MCF 10A (cell line): ENCODE data around the gene INO80B. TPM values are rescaled to one million over a fixed set of nuclear protein-coding genes. Genes with fewer than 3 reads are reported as not detected.

Source experiments
- BruUV-seq: library from RNA; stranded (reverse); fragments of 400-500 nt; replicated peaks from 2 replicates; lab custom pipeline; 2021; lab: Mats Ljungman, UMichigan
- CTCF ChIA-PET: fragments of 300-600 bp; sonication (Branson Sonifier 250); formaldehyde crosslinking; extraction: SDS; loops from one replicate; lab custom pipeline; 2021; ENCODE audit warnings: antibody characterized with exemption, inconsistent platforms; lab: Yijun Ruan, JAX
- POLR2A ChIA-PET: fragments of 300-600, 350-650 bp; sonication (Branson Sonifier 250); formaldehyde crosslinking; extraction: SDS; loops from one replicate; lab custom pipeline; 2020; ENCODE audit warnings: antibody characterized with exemption, inconsistent platforms; lab: Yijun Ruan, JAX
- DNase-seq: peaks from one replicate; pipeline ENCODE4 v3.0.0-alpha.2; 2018; ENCODE audit not compliant: unreplicated experiment
- H3K27ac Mint-ChIP-seq: one replicate; pipeline ENCODE4 v1.8.0; 2022; ENCODE audit warnings: mild to moderate bottlenecking, low read depth, mixed read lengths; ENCODE audit not compliant: unreplicated experiment
- H3K27me3 Mint-ChIP-seq: one replicate; pipeline ENCODE4 v1.8.0; 2022; ENCODE audit warnings: mixed read lengths; ENCODE audit not compliant: insufficient read depth, unreplicated experiment
- H3K36me3 Mint-ChIP-seq: one replicate; pipeline ENCODE4 v1.8.0; 2022; ENCODE audit warnings: mild to moderate bottlenecking, moderate library complexity, mixed read lengths; ENCODE audit not compliant: insufficient read depth, unreplicated experiment
- H3K4me1 Mint-ChIP-seq: one replicate; pipeline ENCODE4 v1.8.0; 2022; ENCODE audit warnings: mixed read lengths; ENCODE audit not compliant: insufficient read depth, unreplicated experiment
- H3K4me3 Mint-ChIP-seq: one replicate; pipeline ENCODE4 v1.8.0; 2022; ENCODE audit warnings: mild to moderate bottlenecking, moderate library complexity, mixed read lengths; ENCODE audit not compliant: unreplicated experiment
- H3K9me3 Mint-ChIP-seq: one replicate; pipeline ENCODE4 v1.8.0; 2022; ENCODE audit warnings: mixed read lengths; ENCODE audit not compliant: unreplicated experiment
- CTCF ChIP-seq: fragments of 200-600 bp; IDR thresholded peaks from one replicate; pipeline ENCODE4 v1.8.0; 2022; ENCODE audit warnings: antibody characterized with exemption, mild to moderate bottlenecking; ENCODE audit not compliant: unreplicated experiment
- intact Hi-C: fragments of 100-400 bp; cut with micrococcal nuclease; formaldehyde crosslinking; loops from 2 replicates; pipeline ENCODE4 v1.14.1; 2022
- total RNA-seq: library from RNA; stranded (reverse); gene quantifications from 2 replicates; pipeline ENCODE4 v1.2.3, GENCODE V29; 2022

The INO80B gene
- total RNA-seq, 1 experiment from 2014 or later, result 36.0 TPM

DNA sequence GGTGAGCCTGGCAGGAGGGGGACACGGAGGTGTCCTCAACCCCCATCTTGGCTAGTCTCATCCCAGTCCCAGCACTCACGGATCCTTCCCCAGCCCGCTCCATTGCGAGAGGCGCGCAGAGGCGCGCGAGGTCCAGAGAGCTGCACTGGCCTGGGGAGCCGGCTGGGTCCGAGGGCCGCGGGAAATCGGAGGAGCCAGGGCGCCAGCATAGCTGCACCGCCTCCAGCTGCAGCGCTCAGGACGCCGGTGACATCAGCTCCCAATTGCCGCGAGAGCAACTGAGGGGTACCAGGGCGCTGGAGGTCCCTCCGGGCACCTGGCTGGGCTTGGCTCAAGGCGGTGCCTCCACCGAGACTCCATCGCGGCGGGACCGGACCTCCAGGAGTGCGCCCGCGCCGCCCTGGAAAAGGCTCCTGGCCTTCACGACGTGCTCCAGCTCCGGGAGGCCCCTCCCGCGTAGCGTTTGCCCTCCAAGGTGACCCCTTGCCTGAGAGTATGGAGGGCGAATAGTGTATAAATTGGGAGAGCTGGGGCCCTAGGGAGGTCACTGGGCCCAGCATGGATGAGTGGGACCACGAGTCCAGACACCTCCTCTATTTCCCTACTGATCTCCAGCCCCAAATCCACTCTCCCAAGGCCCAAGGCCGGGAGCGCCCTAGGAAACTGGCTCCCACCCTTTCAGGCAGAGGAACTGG, 18.6 kb upstream of the INO80B start:
- no TSS peak for BruUV-seq
- H3K4me1 Mint-ChIP-seq, result peaks cover 15% of the 10 kb centered on the region
- H3K36me3 Mint-ChIP-seq, result peaks cover 36% of the 10 kb centered on the region
- no peaks in the 10 kb centered on the region for H3K27me3 Mint-ChIP-seq
- no peak for DNase-seq
- intact Hi-C loops, result no loop called here
- H3K9me3 Mint-ChIP-seq, result no peaks in the 10 kb centered on the region
- no peak for TF ChIP-seq CTCF
- H3K27ac Mint-ChIP-seq, result no peak overlapping the region
- H3K4me3 Mint-ChIP-seq, result no peak overlapping the region
- CTCF ChIA-PET, result interaction anchor here (0.5 to 1.3 kb wide), 5 partner anchors 16 to 748 kb away, joined by 3 to 7 read pairs (median 4); no protein-coding TSS in a partner anchor
- POLR2A ChIA-PET, result interaction anchor here (0.6 kb wide), 1 partner anchor 124 kb away, joined by 3 read pairs; no protein-coding TSS in a partner anchor

GRCh38 chr2:74436848-74437695, 17.8 kb upstream of the INO80B start:
- no peak for TF ChIP-seq CTCF
- H3K4me3 Mint-ChIP-seq, result no peak overlapping the region
- BruUV-seq, result no TSS peak
- no peak overlapping the region for H3K27ac Mint-ChIP-seq
- POLR2A ChIA-PET, result interaction anchor here (4.8 kb wide), 1 partner anchor 11 kb away, joined by 38 read pairs; no protein-coding TSS in a partner anchor
- intact Hi-C loops, result no loop called here
- H3K9me3 Mint-ChIP-seq, result no peaks in the 10 kb centered on the region
- H3K27me3 Mint-ChIP-seq, result no peaks in the 10 kb centered on the region
- CTCF ChIA-PET, result interaction anchor here (0.6 kb wide), 2 partner anchors 50 to 748 kb away, joined by 3 to 7 read pairs; no protein-coding TSS in a partner anchor
- peaks cover 29% of the 10 kb centered on the region for H3K36me3 Mint-ChIP-seq
- DNase-seq, result no peak
- H3K4me1 Mint-ChIP-seq, result peaks cover 15% of the 10 kb centered on the region

DNA sequence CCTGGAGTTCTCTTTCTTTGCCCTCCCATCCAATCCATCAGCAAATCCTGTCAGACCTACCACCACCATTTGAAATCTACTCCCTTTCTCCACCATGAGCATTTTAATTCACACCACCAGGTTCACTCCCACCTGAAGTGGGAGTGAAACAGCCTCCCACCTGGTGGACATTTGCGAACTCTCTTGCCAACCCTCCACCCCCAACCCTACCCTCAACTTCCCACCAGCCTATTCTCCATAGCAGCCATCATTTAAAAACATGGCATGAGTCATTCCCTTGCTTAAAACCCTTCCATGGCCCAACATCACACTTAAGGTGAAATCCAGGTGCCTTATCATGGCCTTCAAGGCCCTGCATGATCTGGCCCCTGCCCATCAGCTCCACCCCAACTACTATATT, 16.6 kb upstream of the INO80B start:
- BruUV-seq, result no TSS peak
- intact Hi-C loops, result no loop called here
- H3K9me3 Mint-ChIP-seq, result no peaks in the 10 kb centered on the region
- peaks cover 15% of the 10 kb centered on the region for H3K4me1 Mint-ChIP-seq
- TF ChIP-seq CTCF, result no peak
- H3K27ac Mint-ChIP-seq, result no peak overlapping the region
- ChIA-PET POLR2A (interaction anchor here (0.5 to 4.8 kb wide), 5 partner anchors 9 to 47 kb away, joined by 3 to 132 read pairs (median 18); partner anchors contain the start of genes INO80B and WBP1), CTCF (interaction anchor here (0.6 to 1.0 kb wide), 3 partner anchors 16 to 149 kb away, joined by 3 read pairs; no protein-coding TSS in a partner anchor)
- no peaks in the 10 kb centered on the region for H3K27me3 Mint-ChIP-seq
- DNase-seq, result no peak
- peaks cover 21% of the 10 kb centered on the region for H3K36me3 Mint-ChIP-seq
- H3K4me3 Mint-ChIP-seq, result no peak overlapping the region

GRCh38 chr2:74439373-74439772, 15.5 kb upstream of the INO80B start:
- DNase-seq, result no peak
- H3K4me1 Mint-ChIP-seq, result peaks cover 15% of the 10 kb centered on the region
- BruUV-seq, result no TSS peak
- H3K4me3 Mint-ChIP-seq, result peak overlapping the region; percentile 78
- ChIA-PET POLR2A (interaction anchor here (0.9 to 4.8 kb wide), 9 partner anchors 8 to 255 kb away, joined by 3 to 132 read pairs (median 18); partner anchors contain the start of genes C2orf81, CCDC142, INO80B and MOGS), CTCF (interaction anchor here (0.6 to 1.2 kb wide), 7 partner anchors 8 to 148 kb away, joined by 3 read pairs; partner anchors contain the start of gene INO80B)
- peak overlapping the region; percentile 80 for H3K27ac Mint-ChIP-seq
- peaks cover 21% of the 10 kb centered on the region for H3K36me3 Mint-ChIP-seq
- no peaks in the 10 kb centered on the region for H3K9me3 Mint-ChIP-seq
- intact Hi-C loops, result no loop called here
- no peak for TF ChIP-seq CTCF
- no peaks in the 10 kb centered on the region for H3K27me3 Mint-ChIP-seq
